Daoy (cell line): Measurements from ENCODE around the gene NSMF. TPM values are rescaled to one million over a fixed set of nuclear protein-coding genes. Genes with fewer than 3 reads are reported as not detected.

ENCODE experiments used
- DNase-seq: peaks from one replicate; pipeline ENCODE4 v3.0.0-alpha.2; 2015; ENCODE audit warnings: low read depth
- total RNA-seq: library from RNA; depleted of rRNA; stranded (reverse); fragments of >200 nt; shearing (Covaris generic); gene quantifications from 2 replicates; pipeline ENCODE4 v1.2.3, GENCODE V29; 2014

The NSMF gene
- total RNA-seq, 1 experiment from 2014 or later = 13.7 TPM

- no peak for DNase-seq
Measured at GRCh38 chr9:137433349-137433915, 25.7 kb downstream of the NSMF start.

GRCh38 chr9:137432687-137433348 lies 26.3 kb downstream of the NSMF start:
- DNase-seq = no peak

- DNase-seq = no peak
Measured at GRCh38 chr9:137431416-137431931, 27.7 kb downstream of the NSMF start.

GRCh38 chr9:137430723-137431415 lies 28.3 kb downstream of the NSMF start:
- DNase-seq = no peak

GRCh38 chr9:137429974-137430722 lies 29.0 kb downstream of the NSMF start:
- peak; percentile 82 for DNase-seq

- no peak for DNase-seq
Measured at GRCh38 chr9:137429546-137429890, 29.6 kb downstream of the NSMF start.

GRCh38 chr9:137428841-137429545 lies 30.1 kb downstream of the NSMF start:
- DNase-seq = no peak

GRCh38 chr9:137428311-137428630 lies 30.9 kb downstream of the NSMF start:
- no peak for DNase-seq

GRCh38 chr9:137427454-137428310 lies 31.5 kb downstream of the NSMF start:
- no peak for DNase-seq

GRCh38 chr9:137426018-137426681 lies 33.0 kb downstream of the NSMF start:
- no peak for DNase-seq

- DNase-seq = peak; percentile 61
Measured at GRCh38 chr9:137423514-137424291, 35.4 kb downstream of the NSMF start.

- peak; percentile 96 for DNase-seq
Measured at GRCh38 chr9:137422604-137423513, 36.3 kb downstream of the NSMF start, which contains the start of the genes EXD3 and NOXA1. EXD3 (minus strand) TSS chr9:137423162; CDS start chr9:137395357, 27,805 bp downstream. NOXA1 (plus strand) TSS chr9:137423393; CDS start chr9:137423530, 137 bp downstream.

- no peak for DNase-seq
Measured at GRCh38 chr9:137421838-137422603, 37.1 kb downstream of the NSMF start.

- DNase-seq = no peak
Measured at GRCh38 chr9:137417161-137418021, 41.7 kb downstream of the NSMF start.

- DNase-seq = no peak
Measured at GRCh38 chr9:137416563-137417151, 42.5 kb downstream of the NSMF start.

- no peak for DNase-seq
Measured at GRCh38 chr9:137416006-137416562, 43.0 kb downstream of the NSMF start.
